22Rv1 (cell line): ENCODE results near the gene HEPN1.

Experiments
- CTCF ChIP-seq: fragments of 450-650 bp; IDR thresholded peaks from 2 replicates; pipeline ENCODE4 v1.5.1; 2017; ENCODE audit warnings: mild to moderate bottlenecking
- ZFX ChIP-seq: fragments of 450-650 bp; IDR thresholded peaks from 2 replicates; pipeline ENCODE4 v1.6.1; 2017; ENCODE audit warnings: antibody characterized with exemption, borderline replicate concordance

- TF ChIP-seq CTCF (no peak), ZFX (no peak)
These were observed 23.5 kb upstream of the HEPN1 start for GRCh38 chr11:124895471-124895971.
